Trophoblast cell (in vitro differentiated cells and primary cell): ENCODE data around the gene UGT1A1.
A peak's percentile ranks its signal among the peaks of the same experiment; 100 is the strongest.

ENCODE experiments used
- DNase-seq, 2 donors: peaks; one replicate each; pipeline ENCODE4 v3.0.0-alpha.2; 2016
- H2AFZ ChIP-seq: 2 replicates; pipeline ENCODE4 v1.6.1; 2013; ENCODE audit warnings: low read length, moderate library complexity, mild to moderate bottlenecking; ENCODE audit not compliant: insufficient read depth, poor library complexity
- H2AK5ac ChIP-seq: 2 replicates; pipeline ENCODE4 v1.6.1; 2013; ENCODE audit warnings: mild to moderate bottlenecking, low read length
- H2BK120ac ChIP-seq: 2 replicates; pipeline ENCODE4 v1.6.1; 2013; ENCODE audit warnings: low read length, mild to moderate bottlenecking, moderate library complexity; ENCODE audit not compliant: insufficient read depth, poor library complexity
- H2BK12ac ChIP-seq: 2 replicates; pipeline ENCODE4 v1.6.1; 2013; ENCODE audit warnings: mild to moderate bottlenecking, low read length, moderate library complexity
- H2BK5ac ChIP-seq: 2 replicates; pipeline ENCODE4 v1.6.1; 2013; ENCODE audit warnings: low read length, low read depth, moderate library complexity, mild to moderate bottlenecking; ENCODE audit not compliant: poor library complexity
- H3K14ac ChIP-seq: 2 replicates; pipeline ENCODE4 v1.6.1; 2013; ENCODE audit warnings: mild to moderate bottlenecking, low read length
- H3K18ac ChIP-seq: 2 replicates; pipeline ENCODE4 v1.6.1; 2013; ENCODE audit warnings: mild to moderate bottlenecking, low read length
- H3K23ac ChIP-seq: 2 replicates; pipeline ENCODE4 v1.6.1; 2013; ENCODE audit warnings: low read length
- H3K27ac ChIP-seq: 2 replicates; pipeline ENCODE4 v1.5.1; 2013; ENCODE audit warnings: low read depth, mild to moderate bottlenecking, inconsistent platforms, low read length, moderate library complexity
- H3K27me3 ChIP-seq: 2 replicates; pipeline ENCODE4 v1.6.1; 2013; ENCODE audit warnings: inconsistent platforms, mild to moderate bottlenecking, low read length, moderate library complexity; ENCODE audit not compliant: insufficient read depth
- H3K36me3 ChIP-seq, 2 experiments: 1 replicate in 1 of 2; 2 replicates in 1 of 2; pipeline ENCODE4 v1.6.1; 2013; ENCODE audit warnings: low read length in 2 of 2, mild to moderate bottlenecking in 2 of 2, moderate library complexity in 1 of 2; ENCODE audit not compliant: insufficient read depth in 2 of 2, control insufficient read depth in 1 of 2
- H3K4ac ChIP-seq: 2 replicates; pipeline ENCODE4 v1.6.1; 2013; ENCODE audit warnings: low read depth, mild to moderate bottlenecking, low read length, moderate library complexity
- H3K4me1 ChIP-seq, 2 experiments: 1 replicate in 1 of 2; 2 replicates in 1 of 2; pipeline ENCODE4 v1.6.1; 2013; ENCODE audit warnings: low read length in 2 of 2, mild to moderate bottlenecking in 2 of 2, moderate library complexity in 1 of 2; ENCODE audit not compliant: insufficient read depth in 2 of 2, control insufficient read depth in 1 of 2
- H3K4me2 ChIP-seq: 2 replicates; pipeline ENCODE4 v1.6.1; 2013; ENCODE audit warnings: inconsistent platforms, mild to moderate bottlenecking, low read length, moderate library complexity
- H3K4me3 ChIP-seq: 2 replicates; pipeline ENCODE4 v1.5.1; 2013; ENCODE audit warnings: mild to moderate bottlenecking, low read depth, low read length, inconsistent platforms
- H3K79me1 ChIP-seq: one replicate; pipeline ENCODE4 v1.6.1; 2013; ENCODE audit warnings: low read length
- H3K79me2 ChIP-seq: 2 replicates; pipeline ENCODE4 v1.6.1; 2013; ENCODE audit warnings: low read length, mild to moderate bottlenecking; ENCODE audit not compliant: control insufficient read depth, insufficient read depth, poor library complexity
- H3K9ac ChIP-seq: 2 replicates; pipeline ENCODE4 v1.6.1; 2013; ENCODE audit warnings: mild to moderate bottlenecking, low read length
- H3K9me3 ChIP-seq: 2 replicates; pipeline ENCODE4 v1.6.1; 2013; ENCODE audit warnings: low read depth, mild to moderate bottlenecking, control low read depth, inconsistent platforms, low read length; ENCODE audit not compliant: insufficient read depth
- H4K12ac ChIP-seq: 2 replicates; pipeline ENCODE4 v1.6.1; 2013; ENCODE audit warnings: low read depth, mild to moderate bottlenecking, low read length, moderate library complexity
- H4K8ac ChIP-seq: 2 replicates; pipeline ENCODE4 v1.6.1; 2013; ENCODE audit warnings: low read depth, mild to moderate bottlenecking, low read length, moderate library complexity
- H4K91ac ChIP-seq: one replicate; pipeline ENCODE4 v1.6.1; 2013; ENCODE audit warnings: low read depth, mild to moderate bottlenecking, low read length, moderate library complexity
- WGBS: extraction: QIAGEN DNeasy Blood & Tissue Kit; methylation state at CpG from one replicate; pipeline ENCODE4 v1.1.7; 2013; ENCODE audit warnings: missing lambda C conversion rate; ENCODE audit not compliant: insufficient read length, insufficient coverage; ENCODE audit errors: extremely low coverage; 5-methylcytosine and 5-hydroxymethylcytosine counted together

UGT1A1 gene

DNA sequence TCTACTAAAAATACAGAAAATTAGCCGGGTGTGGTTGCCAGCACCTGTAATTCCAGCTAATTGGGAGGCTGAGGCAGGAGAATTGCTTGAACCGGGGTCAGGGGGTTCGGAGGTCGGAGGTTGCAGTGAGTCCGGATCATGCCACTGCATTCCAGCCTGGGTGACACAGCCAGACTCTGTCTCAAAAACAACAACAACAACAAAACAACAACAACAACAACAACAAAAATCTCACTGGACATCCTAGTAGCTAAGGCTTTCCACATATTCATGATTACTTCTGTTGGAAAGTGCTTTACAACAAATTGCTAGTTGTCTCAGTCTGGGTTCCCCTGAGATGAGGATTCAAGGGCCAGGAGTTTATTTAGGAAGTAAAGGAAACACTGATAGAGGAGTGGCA lies 13.8 kb downstream of the UGT1A1 start:
- Histone ChIP-seq H2BK120ac (no peak overlapping the region), H4K91ac (no peak overlapping the region), H2AFZ (no peak overlapping the region), H3K18ac (no peak overlapping the region), H3K27ac (no peak overlapping the region), H3K79me1 (no peaks in the 10 kb centered on the region), H3K4ac (no peak overlapping the region), H3K79me2 (no peaks in the 10 kb centered on the region), H3K9me3 (peaks cover 15% of the 10 kb centered on the region), H3K4me1 (no peaks in the 10 kb centered on the region), H3K27me3 (no peaks in the 10 kb centered on the region), H3K36me3 (no peaks in the 10 kb centered on the region), H3K23ac (no peak overlapping the region), H2BK5ac (no peak overlapping the region), H3K4me2 (no peak overlapping the region), H3K9ac (no peak overlapping the region), H3K14ac (no peak overlapping the region), H2AK5ac (no peak overlapping the region), H2BK12ac (no peak overlapping the region), H4K12ac (no peak overlapping the region), H4K8ac (no peak overlapping the region), H3K4me3 (no peak overlapping the region)
- WGBS: no CpG with 5 or more reads among the region's 5 CpGs
- DNase-seq: no peak

DNA sequence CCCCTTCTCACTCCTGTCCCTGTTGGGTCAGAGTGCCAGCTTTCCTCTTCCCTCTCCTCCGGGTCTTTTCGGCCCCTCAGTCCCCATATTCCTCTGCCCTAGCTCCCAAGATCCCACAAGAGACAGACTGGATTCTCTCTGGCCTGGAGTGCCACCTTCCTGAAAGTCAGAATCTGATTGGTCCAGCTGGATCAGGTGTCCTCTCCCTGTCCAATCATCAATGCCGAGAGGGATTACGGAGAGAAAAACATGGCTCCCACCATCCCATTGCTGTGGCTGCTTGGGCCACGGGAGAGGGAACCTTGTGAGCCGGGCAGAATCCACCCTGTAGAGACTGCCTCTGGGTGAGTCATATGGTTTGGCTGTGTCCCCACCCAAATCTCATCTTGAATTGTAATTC lies 15.3 kb downstream of the UGT1A1 start:
- DNase-seq: no peak
- H3K4me1 ChIP-seq: no peaks in the 10 kb centered on the region
- no peaks in the 10 kb centered on the region for H3K36me3 ChIP-seq
- H4K12ac ChIP-seq: no peak overlapping the region
- no peak overlapping the region for H3K23ac ChIP-seq
- no peaks in the 10 kb centered on the region for H3K79me1 ChIP-seq
- no peak overlapping the region for H3K18ac ChIP-seq
- WGBS: no CpG with 5 or more reads among the region's 6 CpGs
- H3K4ac ChIP-seq: no peak overlapping the region
- no peak overlapping the region for H3K9ac ChIP-seq
- H3K27ac ChIP-seq: no peak overlapping the region
- no peak overlapping the region for H2AFZ ChIP-seq
- H3K4me3 ChIP-seq: no peak overlapping the region
- H2AK5ac ChIP-seq: no peak overlapping the region
- H3K27me3 ChIP-seq: no peaks in the 10 kb centered on the region
- no peak overlapping the region for H3K4me2 ChIP-seq
- no peak overlapping the region for H3K14ac ChIP-seq
- H2BK120ac ChIP-seq: no peak overlapping the region
- no peak overlapping the region for H4K8ac ChIP-seq
- H4K91ac ChIP-seq: no peak overlapping the region
- H3K9me3 ChIP-seq: peaks cover 20% of the 10 kb centered on the region
- H2BK5ac ChIP-seq: no peak overlapping the region
- H3K79me2 ChIP-seq: no peaks in the 10 kb centered on the region
- H2BK12ac ChIP-seq: no peak overlapping the region

DNA sequence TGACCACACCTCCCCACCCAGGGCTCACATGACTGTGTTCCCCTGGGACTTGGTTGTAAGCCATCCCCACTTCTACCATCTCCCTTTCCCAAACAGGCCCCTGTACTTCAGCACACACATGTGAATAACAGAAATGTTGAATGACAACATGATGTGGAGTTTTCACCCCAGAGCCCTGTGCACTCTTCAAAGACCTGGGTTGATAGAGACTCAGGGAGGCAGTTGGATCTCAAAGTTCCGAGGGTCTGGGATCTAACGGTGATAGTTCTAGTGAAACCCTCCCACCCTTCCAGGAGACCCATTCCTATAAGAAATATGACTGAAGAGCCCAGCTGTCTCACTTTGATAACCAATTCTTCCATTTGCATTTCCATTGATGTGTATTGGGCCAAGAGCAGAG lies 18.0 kb downstream of the UGT1A1 start, which contains the start of gene MROH2A:
TSS of gene MROH2A (plus strand) at position 301 of the 400 bp plus-strand sequence. CDS start 1,029 bp downstream, outside the sequence.
- no peak within 1 kb of the TSS for H3K18ac ChIP-seq
- peak within 1 kb of the TSS; percentile 34 for H3K4me3 ChIP-seq
- no peak within 1 kb of the TSS for H3K14ac ChIP-seq
- H3K4me1 ChIP-seq: no peaks in the 10 kb centered on the region
- no peak within 1 kb of the TSS for H2AK5ac ChIP-seq
- H4K12ac ChIP-seq: no peak within 1 kb of the TSS
- no peak within 1 kb of the TSS for H3K27ac ChIP-seq
- DNase-seq: no peak
- H2BK120ac ChIP-seq: no peak within 1 kb of the TSS
- H2AFZ ChIP-seq: no peak within 1 kb of the TSS
- no CpG with 5 or more reads among the region's 2 CpGs for WGBS
- H3K4ac ChIP-seq: no peak within 1 kb of the TSS
- no peak within 1 kb of the TSS for H4K91ac ChIP-seq
- no peaks in the 10 kb centered on the region for H3K79me2 ChIP-seq
- no peak within 1 kb of the TSS for H3K23ac ChIP-seq
- no peak within 1 kb of the TSS for H3K4me2 ChIP-seq
- no peak within 1 kb of the TSS for H4K8ac ChIP-seq
- no peaks in the 10 kb centered on the region for H3K36me3 ChIP-seq
- H3K9ac ChIP-seq: no peak within 1 kb of the TSS
- H3K9me3 ChIP-seq: peaks cover 18% of the 10 kb centered on the region
- no peak within 1 kb of the TSS for H2BK5ac ChIP-seq
- H2BK12ac ChIP-seq: no peak within 1 kb of the TSS
- H3K27me3 ChIP-seq: no peaks in the 10 kb centered on the region
- H3K79me1 ChIP-seq: no peaks in the 10 kb centered on the region

DNA sequence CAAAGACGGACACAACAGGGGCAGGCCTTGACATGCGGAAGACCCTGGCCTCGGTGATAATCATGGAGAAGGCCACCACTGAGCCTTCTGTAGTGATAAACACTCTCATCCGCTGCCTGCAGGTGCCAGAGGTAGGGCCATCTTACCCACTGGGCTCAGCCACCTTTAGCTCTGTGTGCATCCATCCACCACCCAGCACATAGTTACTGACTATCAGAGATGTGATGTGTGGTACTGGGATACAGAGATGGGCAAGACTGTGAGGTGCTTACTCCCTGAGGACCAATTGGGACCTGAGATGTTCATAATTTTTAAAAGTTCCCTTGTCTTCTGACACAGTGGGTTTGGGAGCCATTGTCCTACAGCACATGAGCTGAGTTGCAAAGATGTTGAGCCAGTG lies 19.7 kb downstream of the UGT1A1 start:
- Histone ChIP-seq H2AFZ (no peak overlapping the region), H3K27ac (no peak overlapping the region), H3K14ac (no peak overlapping the region)

More for the DNA sequence above, 19.7 kb downstream of the UGT1A1 start:
- Histone ChIP-seq H3K79me1 (no peaks in the 10 kb centered on the region), H3K4ac (no peak overlapping the region), H2AK5ac (no peak overlapping the region), H3K23ac (no peak overlapping the region), H3K27me3 (no peaks in the 10 kb centered on the region), H3K9me3 (peaks cover 18% of the 10 kb centered on the region), H2BK5ac (no peak overlapping the region), H2BK12ac (no peak overlapping the region), H3K36me3 (no peaks in the 10 kb centered on the region), H4K12ac (no peak overlapping the region), H3K9ac (no peak overlapping the region), H3K79me2 (no peaks in the 10 kb centered on the region), H3K4me3 (no peak overlapping the region), H3K4me2 (no peak overlapping the region), H3K4me1 (no peaks in the 10 kb centered on the region), H2BK120ac (no peak overlapping the region), H4K8ac (no peak overlapping the region), H3K18ac (no peak overlapping the region), H4K91ac (no peak overlapping the region)
- WGBS: no CpG with 5 or more reads among the region's 4 CpGs
- no peak for DNase-seq
